SU-DHL-6 (cell line): ENCODE data around the gene TGM6.

Experiments
- H2AFZ ChIP-seq: fragments of 200-600 bp; sonication (generic); 2 replicates; pipeline ENCODE4 v1.6.1; 2014; ENCODE audit warnings: low read depth, mild to moderate bottlenecking, moderate library complexity, mixed read lengths, antibody characterized with exemption, low read length; ENCODE audit not compliant: severe bottlenecking
- H3F3A ChIP-seq: fragments of 200-600 bp; shearing (Covaris generic); 2 replicates; pipeline ENCODE4 v1.6.0; 2016; ENCODE audit warnings: antibody characterized with exemption, mild to moderate bottlenecking; ENCODE audit not compliant: insufficient read depth
- H3K27ac ChIP-seq: fragments of 200-600 bp; sonication (generic); 2 replicates; pipeline ENCODE4 v1.5.1; 2016; ENCODE audit warnings: low read depth, mild to moderate bottlenecking, low read length, moderate library complexity, mixed read lengths
- H3K27me3 ChIP-seq: fragments of 200-600 bp; sonication (generic), shearing (Covaris generic); 2 replicates; pipeline ENCODE4 v1.6.0; 2014; ENCODE audit warnings: mild to moderate bottlenecking, low read length
- H3K36me3 ChIP-seq: fragments of 200-600 bp; sonication (generic); 2 replicates; pipeline ENCODE4 v1.6.1; 2014; ENCODE audit warnings: mild to moderate bottlenecking, low read length, mixed read lengths
- H3K4me2 ChIP-seq: fragments of 300-600, 200-600 bp; shearing (Covaris generic), sonication (generic); 2 replicates; pipeline ENCODE4 v1.6.0; 2014; ENCODE audit warnings: low read length, low read depth, mild to moderate bottlenecking; ENCODE audit not compliant: poor library complexity, severe bottlenecking
- H3K4me3 ChIP-seq: fragments of 200-600 bp; sonication (generic); 2 replicates; pipeline ENCODE4 v1.5.1; 2014; ENCODE audit warnings: antibody characterized with exemption, low read length, mild to moderate bottlenecking, mixed read lengths; ENCODE audit not compliant: insufficient read depth, poor library complexity, severe bottlenecking
- H3K79me2 ChIP-seq: fragments of 200-600 bp; sonication (generic); 2 replicates; pipeline ENCODE4 v1.6.1; 2014; ENCODE audit warnings: mild to moderate bottlenecking, low read length, moderate library complexity; ENCODE audit not compliant: insufficient read depth
- H3K9ac ChIP-seq: fragments of 200-600 bp; sonication (generic); 2 replicates; pipeline ENCODE4 v1.7.0; 2014; ENCODE audit warnings: mild to moderate bottlenecking, low read length
- H3K9me2 ChIP-seq: fragments of 200-600 bp; sonication (generic); replicated peaks from 2 replicates; pipeline ENCODE4 v1.6.1; 2014; ENCODE audit warnings: low read length; ENCODE audit not compliant: insufficient read depth
- H3K9me3 ChIP-seq: fragments of 200-600 bp; sonication (generic); 2 replicates; pipeline ENCODE4 v1.6.1; 2014; ENCODE audit warnings: low read length, mixed read lengths; ENCODE audit not compliant: insufficient read depth
- H4K20me1 ChIP-seq: fragments of 200-600 bp; sonication (generic); 2 replicates; pipeline ENCODE4 v1.6.1; 2014; ENCODE audit warnings: low read depth, mild to moderate bottlenecking, antibody characterized with exemption, low read length, moderate library complexity, mixed read lengths
- CTCF ChIP-seq: fragments of 200-600 bp; sonication (generic); IDR thresholded peaks from one replicate; pipeline ENCODE4 v1.5.1; 2017; ENCODE audit warnings: antibody characterized with exemption, mild to moderate bottlenecking, low read length, moderate library complexity; ENCODE audit not compliant: insufficient read depth, poor library complexity, severe bottlenecking
- EZH2phosphoT487 ChIP-seq: fragments of 200-600 bp; sonication (generic), shearing (Covaris generic); conservative IDR thresholded peaks from 2 replicates; pipeline ENCODE4 v1.6.1; 2018; ENCODE audit warnings: mild to moderate bottlenecking, antibody characterized with exemption, low read length, moderate library complexity, mixed read lengths

Gene TGM6

DNA sequence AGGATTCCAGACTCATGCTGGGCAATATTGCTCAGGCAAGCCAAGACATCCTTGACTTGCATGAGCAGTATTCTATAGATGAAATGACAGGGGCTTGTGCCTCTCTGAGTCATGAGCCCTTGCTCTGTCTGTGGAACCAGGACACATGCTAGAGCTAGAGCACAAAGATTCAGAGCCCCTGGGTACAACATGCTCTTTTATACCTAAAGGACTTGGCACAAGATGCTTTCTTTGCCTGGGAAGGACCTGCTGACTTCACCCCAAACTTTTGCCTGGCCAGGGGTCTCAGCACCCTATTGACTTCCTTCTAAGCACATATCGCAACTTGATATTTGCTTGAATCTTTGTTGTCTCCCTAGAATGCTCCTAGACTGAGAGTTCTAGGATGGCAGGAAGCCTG, 27.4 kb downstream of the TGM6 start:
- H3K27ac ChIP-seq = no peak overlapping the region
- H3K36me3 ChIP-seq = no peaks in the 10 kb centered on the region
- no peak overlapping the region for H2AFZ ChIP-seq
- no peak overlapping the region for H3K9ac ChIP-seq
- H3K4me2 ChIP-seq = no peak overlapping the region
- H3K27me3 ChIP-seq = no peaks in the 10 kb centered on the region
- H3K9me2 ChIP-seq = no peaks in the 10 kb centered on the region
- no peaks in the 10 kb centered on the region for H3F3A ChIP-seq
- TF ChIP-seq EZH2phosphoT487 (no peak), CTCF (no peak)
- no peak overlapping the region for H3K4me3 ChIP-seq
- no peaks in the 10 kb centered on the region for H3K79me2 ChIP-seq
- H3K9me3 ChIP-seq = no peaks in the 10 kb centered on the region
- no peaks in the 10 kb centered on the region for H4K20me1 ChIP-seq

- Histone ChIP-seq H3K79me2 (no peaks in the 10 kb centered on the region), H3K4me2 (no peak overlapping the region), H3K27ac (no peak overlapping the region), H3K4me3 (no peak overlapping the region), H3K9me3 (no peaks in the 10 kb centered on the region), H3K27me3 (no peaks in the 10 kb centered on the region), H3K36me3 (no peaks in the 10 kb centered on the region), H2AFZ (no peak overlapping the region), H3F3A (no peaks in the 10 kb centered on the region), H3K9me2 (no peaks in the 10 kb centered on the region), H3K9ac (no peak overlapping the region), H4K20me1 (no peaks in the 10 kb centered on the region)
- TF ChIP-seq CTCF = no peak
- no peak for TF ChIP-seq EZH2phosphoT487
These were observed 36.0 kb downstream of the TGM6 start for GRCh38 chr20:2416541-2417212.

GRCh38 chr20:2417213-2417541, 36.5 kb downstream of the TGM6 start:
- no peak overlapping the region for H3K4me3 ChIP-seq
- no peaks in the 10 kb centered on the region for H3F3A ChIP-seq

More at GRCh38 chr20:2417213-2417541, 36.5 kb downstream of the TGM6 start:
- no peak overlapping the region for H2AFZ ChIP-seq
- H3K79me2 ChIP-seq = no peaks in the 10 kb centered on the region
- H3K36me3 ChIP-seq = no peaks in the 10 kb centered on the region
- no peaks in the 10 kb centered on the region for H3K9me3 ChIP-seq
- TF ChIP-seq EZH2phosphoT487 = no peak
- TF ChIP-seq CTCF = no peak
- H4K20me1 ChIP-seq = no peaks in the 10 kb centered on the region
- no peak overlapping the region for H3K4me2 ChIP-seq
- H3K9me2 ChIP-seq = no peaks in the 10 kb centered on the region
- no peaks in the 10 kb centered on the region for H3K27me3 ChIP-seq
- no peak overlapping the region for H3K9ac ChIP-seq
- no peak overlapping the region for H3K27ac ChIP-seq
